Omental fat pad (tissue), 4 donors: ENCODE measurements around the gene ACHE. TPM values are rescaled to one million over a fixed set of nuclear protein-coding genes. Genes with fewer than 3 reads are reported as not detected.
A peak's percentile ranks its signal among the peaks of the same experiment; 100 is the strongest.

Experiments used
- ATAC-seq: fragments of 150-250 bp; one replicate; pipeline ENCODE4 v1.9.1; 2016; ENCODE audit warnings: mild to moderate bottlenecking, moderate library complexity; ENCODE audit not compliant: low FRiP score
- DNase-seq: peaks from one replicate; pipeline ENCODE4 v3.0.0-alpha.2; 2019; ENCODE audit warnings: low spot score
- total RNA-seq, 4 donors: library from RNA; depleted of rRNA; stranded (reverse); fragments of >200 nt; gene quantifications; one replicate each; pipeline ENCODE4 v1.1.0, GENCODE V29; 2016
- TF ChIP-seq, protein P1 (sequence below), 3 donors: fragments of 450-650 bp; IDR thresholded peaks; one replicate each; pipeline ENCODE4 v1.5.1; 2016 to 2017; ENCODE audit warnings: antibody characterized with exemption in 3 of 3, mild to moderate bottlenecking in 3 of 3, moderate library complexity in 2 of 3

ACHE gene
- total RNA-seq, 4 donors from 2014 or later = 0.50 to 0.96 (median 0.73) TPM

DNA sequence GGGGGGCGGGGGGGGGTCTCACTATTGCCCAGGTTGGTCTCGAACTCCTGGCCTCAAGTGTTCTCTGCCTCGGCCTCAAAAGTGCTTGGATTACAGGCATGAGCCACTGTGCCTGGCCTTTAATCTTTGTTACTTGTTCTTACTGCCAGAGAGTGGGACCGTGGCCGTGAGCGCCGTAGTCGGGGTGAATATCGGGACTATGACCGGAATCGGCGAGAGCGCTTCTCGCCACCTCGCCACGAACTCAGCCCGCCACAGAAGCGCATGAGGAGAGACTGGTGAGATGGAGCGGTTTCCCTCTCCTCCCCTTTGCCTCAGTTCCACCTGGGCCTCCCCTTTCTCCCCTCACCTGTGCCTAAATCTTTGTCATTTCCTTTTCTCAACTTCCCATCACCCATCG, 14.6 kb downstream of the ACHE start:
- no peak for ATAC-seq
- DNase-seq = no peak
- TF ChIP-seq, protein P1, sequence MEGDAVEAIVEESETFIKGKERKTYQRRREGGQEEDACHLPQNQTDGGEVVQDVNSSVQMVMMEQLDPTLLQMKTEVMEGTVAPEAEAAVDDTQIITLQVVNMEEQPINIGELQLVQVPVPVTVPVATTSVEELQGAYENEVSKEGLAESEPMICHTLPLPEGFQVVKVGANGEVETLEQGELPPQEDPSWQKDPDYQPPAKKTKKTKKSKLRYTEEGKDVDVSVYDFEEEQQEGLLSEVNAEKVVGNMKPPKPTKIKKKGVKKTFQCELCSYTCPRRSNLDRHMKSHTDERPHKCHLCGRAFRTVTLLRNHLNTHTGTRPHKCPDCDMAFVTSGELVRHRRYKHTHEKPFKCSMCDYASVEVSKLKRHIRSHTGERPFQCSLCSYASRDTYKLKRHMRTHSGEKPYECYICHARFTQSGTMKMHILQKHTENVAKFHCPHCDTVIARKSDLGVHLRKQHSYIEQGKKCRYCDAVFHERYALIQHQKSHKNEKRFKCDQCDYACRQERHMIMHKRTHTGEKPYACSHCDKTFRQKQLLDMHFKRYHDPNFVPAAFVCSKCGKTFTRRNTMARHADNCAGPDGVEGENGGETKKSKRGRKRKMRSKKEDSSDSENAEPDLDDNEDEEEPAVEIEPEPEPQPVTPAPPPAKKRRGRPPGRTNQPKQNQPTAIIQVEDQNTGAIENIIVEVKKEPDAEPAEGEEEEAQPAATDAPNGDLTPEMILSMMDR (IDR thresholded peaks at IDR 0.05) = no peak

DNA sequence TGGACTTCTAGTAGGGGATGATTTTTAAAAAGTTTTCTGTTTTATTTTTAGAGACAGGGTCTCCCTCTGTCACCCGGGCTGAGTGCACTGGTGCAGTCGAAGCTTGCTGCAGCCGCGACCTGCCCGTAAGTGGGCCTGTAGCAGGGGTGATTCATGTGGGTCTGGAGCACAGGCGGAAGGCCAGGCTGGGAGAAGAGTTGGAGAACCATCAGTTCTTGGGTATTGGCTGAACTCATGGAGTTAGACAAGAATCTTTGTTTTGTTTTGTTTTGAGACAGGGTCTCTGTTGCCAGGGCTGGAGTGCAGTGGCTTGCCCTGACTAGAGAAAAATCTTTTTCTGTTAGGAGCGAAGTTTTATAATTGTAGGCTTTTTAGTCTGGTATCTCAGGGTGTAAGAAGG, 15.0 kb downstream of the ACHE start:
- no peak for DNase-seq
- TF ChIP-seq, protein P1 (IDR thresholded peaks at IDR 0.05) = no peak

DNA sequence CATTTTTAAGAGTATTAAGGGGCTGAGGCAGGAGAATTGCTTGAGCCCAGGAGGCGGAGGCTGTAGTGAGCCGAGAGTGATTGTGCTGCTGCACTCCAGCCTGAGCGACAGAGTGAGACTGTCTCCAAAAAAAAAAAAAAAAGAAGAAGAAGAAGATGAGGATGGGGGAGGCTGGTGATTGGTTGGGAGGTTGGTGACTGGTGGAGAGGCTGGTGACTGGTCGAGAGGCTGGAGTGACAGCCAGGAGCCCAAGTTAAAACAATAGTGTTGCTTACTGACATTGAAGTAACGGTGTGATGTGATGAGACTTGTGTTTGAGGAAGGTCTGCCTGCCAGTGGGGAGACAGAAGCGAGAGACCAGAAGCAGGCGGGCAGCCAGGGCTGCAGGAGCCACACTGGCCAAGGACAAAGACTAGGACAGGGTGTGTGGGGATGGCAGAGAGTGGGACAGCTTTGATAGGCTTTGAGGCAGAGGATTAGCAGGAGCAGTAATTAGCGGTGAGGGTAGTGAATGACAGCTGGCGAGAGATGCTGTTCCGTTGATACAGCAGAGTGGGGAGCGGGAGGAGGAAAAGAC, 15.9 kb downstream of the ACHE start:
- TF ChIP-seq, protein P1 (IDR thresholded peaks at IDR 0.05) = no peak
- no peak for DNase-seq

More for the DNA sequence above, 15.0 kb downstream of the ACHE start:
- no peak for ATAC-seq

DNA sequence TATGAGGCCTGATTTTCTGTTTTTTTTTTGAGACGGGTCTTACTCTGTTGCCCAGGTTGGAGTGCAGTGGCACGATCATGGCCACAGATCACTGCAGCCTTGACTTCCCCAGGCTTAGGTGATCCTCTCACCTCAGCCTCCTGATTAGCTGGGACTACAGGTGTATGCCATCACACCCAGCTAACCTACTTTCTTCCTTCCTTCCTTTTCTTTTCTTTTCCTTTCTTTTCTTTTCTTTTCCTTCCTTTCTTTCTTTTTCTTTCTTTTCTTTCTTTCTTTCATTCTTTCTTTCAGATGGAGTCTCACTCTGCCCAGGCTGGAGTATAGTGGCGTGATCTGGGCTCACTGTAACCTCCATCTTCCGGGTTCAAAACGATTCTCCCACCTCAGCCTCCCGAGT, 17.0 kb downstream of the ACHE start:
- ATAC-seq (no peak), DNase-seq (no peak)
- TF ChIP-seq, protein P1 (IDR thresholded peaks at IDR 0.05) = no peak

More for the DNA sequence above, 15.9 kb downstream of the ACHE start:
- ATAC-seq = no peak

DNA sequence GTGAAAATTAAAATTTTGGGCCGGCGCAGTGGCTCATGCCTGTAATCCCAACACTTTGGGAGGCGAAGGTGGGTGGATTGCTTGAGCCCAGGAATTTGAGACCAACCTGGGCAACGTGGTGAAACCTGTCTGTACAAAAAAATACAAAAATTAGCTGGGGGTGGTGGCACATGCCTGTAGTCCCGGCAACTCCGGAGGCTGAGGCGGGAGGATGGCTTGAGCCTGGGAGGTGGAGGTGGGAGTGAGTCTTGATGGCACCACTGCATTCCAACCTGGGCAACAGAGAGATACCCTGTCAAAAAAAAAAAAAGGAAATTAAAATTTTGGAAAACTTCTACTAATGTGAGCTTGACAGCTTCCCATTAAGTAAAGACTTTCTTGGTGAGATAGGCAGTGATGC, 17.7 kb downstream of the ACHE start:
- DNase-seq = no peak
- TF ChIP-seq, protein P1 (IDR thresholded peaks at IDR 0.05) = no peak
- no peak for ATAC-seq

DNA sequence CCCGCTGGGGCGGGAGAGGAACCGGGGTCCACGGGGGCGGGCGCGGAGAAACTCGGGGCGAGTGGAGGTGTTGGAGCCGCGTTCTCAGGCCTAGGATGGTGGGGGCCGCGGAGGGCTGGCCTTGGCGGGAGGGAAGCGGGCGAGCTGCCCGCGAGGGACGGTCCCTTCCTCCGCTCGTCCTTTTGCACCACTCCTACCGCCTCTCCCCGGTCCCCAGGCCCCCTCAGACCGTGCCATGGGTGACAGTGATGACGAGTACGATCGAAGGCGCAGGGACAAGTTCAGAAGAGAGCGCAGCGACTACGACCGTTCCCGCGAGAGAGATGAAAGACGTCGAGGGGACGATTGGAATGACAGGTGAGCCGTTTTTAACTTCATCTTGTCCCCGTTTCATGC, 20.3 kb downstream of the ACHE start:
- TF ChIP-seq, protein P1 (IDR thresholded peaks at IDR 0.05) = no peak
- DNase-seq (no peak), ATAC-seq (peak; percentile 4)

DNA sequence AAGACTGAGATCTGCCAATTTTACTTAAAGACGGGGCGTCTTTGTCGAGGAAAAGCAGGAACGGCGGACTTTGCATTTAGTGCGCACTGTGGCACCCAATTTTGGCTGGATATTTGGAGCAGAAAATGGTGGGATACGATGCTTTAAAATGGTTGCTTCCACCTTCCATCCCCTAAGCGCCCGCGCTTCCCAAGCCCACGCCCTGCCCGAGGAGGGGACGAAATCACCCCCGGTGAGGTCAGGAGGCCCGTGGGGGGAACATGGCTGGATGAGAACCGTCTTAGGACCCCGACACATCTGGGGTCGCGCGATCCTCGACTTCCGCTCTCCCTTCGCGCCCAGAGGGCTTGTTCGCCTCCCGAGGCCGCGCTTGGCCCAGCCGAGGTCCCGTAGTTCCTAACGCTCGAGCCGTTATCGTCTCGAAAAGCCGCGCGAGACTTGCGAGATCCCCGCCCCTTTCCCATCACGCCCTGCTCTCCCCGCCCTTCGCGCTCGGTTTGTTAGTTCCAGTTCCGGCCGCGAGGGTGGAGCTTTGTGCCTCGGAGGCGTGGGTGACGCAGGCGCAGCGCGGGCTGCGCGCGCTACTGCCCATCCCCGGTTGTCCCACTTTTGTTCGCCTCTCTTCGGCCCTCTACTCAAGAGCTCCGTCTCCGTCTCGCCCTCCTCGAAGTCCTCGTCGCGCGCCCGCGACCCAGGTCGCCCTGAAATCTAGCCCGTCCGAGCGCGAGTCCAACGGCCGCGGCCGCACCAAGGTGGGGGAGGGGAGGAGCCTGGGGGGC, 20.9 kb downstream of the ACHE start, which contains the start of gene SRRT:
Gene SRRT (plus strand): TSS at position 527 of the 779 bp plus-strand sequence. CDS start 488 bp downstream, outside the sequence.
- ATAC-seq (peak; percentile 93), DNase-seq (peak; percentile 95)
- TF ChIP-seq, protein P1 (IDR thresholded peaks at IDR 0.05) = peak in 2 of 3 donors; percentile 45 to 53
